ENCODE results near the gene TUBB3. TPM values are rescaled to one million over a fixed set of nuclear protein-coding genes. Genes with fewer than 3 reads are reported as not detected.

The TUBB3 gene
- total and polyA plus RNA-seq, 9 donors, result 7.1 to 20.1 (median 10.7) TPM

DNA sequence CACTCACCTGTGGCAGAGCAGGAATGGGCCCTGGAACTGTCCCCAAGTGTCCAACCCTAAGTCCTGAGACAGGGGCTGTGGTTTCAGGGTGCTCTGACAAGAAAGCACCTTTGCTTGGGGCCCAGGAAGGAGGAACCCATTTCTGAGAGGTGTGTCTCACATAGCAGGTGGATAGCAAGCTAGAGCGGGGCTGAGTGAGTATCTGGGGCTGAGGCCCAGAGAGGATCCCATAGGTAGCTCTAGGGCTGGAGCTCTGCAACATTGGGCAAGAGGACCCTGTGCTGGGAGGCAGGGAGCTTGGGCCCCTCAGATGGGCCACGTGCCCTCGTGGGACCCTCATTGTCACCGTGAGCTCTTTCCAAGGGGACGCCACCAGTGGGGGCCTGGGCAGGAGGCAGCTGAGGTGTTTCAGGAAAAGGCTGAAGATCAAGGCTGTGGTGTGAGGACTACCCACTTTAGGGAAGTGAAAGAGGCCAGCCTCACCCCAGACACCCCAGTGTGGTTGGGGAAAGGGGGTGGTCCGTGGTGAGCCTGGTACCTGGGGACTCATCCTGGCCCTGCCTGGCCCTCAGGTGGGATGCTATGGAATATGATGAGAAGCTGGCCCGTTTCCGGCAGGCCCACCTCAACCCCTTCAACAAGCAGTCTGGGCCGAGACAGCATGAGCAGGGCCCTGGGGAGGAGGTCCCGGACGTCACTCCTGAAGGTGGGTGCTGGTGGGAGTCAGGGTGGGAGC, 30.7 kb downstream of the TUBB3 start:
- no peak overlapping the region for H3K27ac ChIP-seq (ENCODE audit: low read length)
- no peak overlapping the region for H3K4me3 ChIP-seq (ENCODE audit: low read length)
- H3K36me3 ChIP-seq (ENCODE audit: control insufficient read depth, insufficient read depth, low read length), result peaks cover 38% of the 10 kb centered on the region
- no peaks in the 10 kb centered on the region for H3K9me3 ChIP-seq (replicated peaks; ENCODE audit: control insufficient read depth, low read depth, low read length)
- 94% methylated on average over 7 of the region's 11 CpGs for WGBS (ENCODE audit: insufficient coverage)
- H3K4me1 ChIP-seq (ENCODE audit: control insufficient read depth, insufficient read depth, low read length), result peaks cover 9% of the 10 kb centered on the region
- no peaks in the 10 kb centered on the region for H3K27me3 ChIP-seq (ENCODE audit: control insufficient read depth, insufficient read depth, low read length)
- DNase-seq, result no peak

- Histone ChIP-seq H3K9me3 (replicated peaks; ENCODE audit: control insufficient read depth, low read depth, low read length) (no peaks in the 10 kb centered on the region), H3K27me3 (ENCODE audit: control insufficient read depth, insufficient read depth, low read length) (no peaks in the 10 kb centered on the region), H3K4me1 (ENCODE audit: control insufficient read depth, insufficient read depth, low read length) (peaks cover 4% of the 10 kb centered on the region), H3K27ac (ENCODE audit: low read length) (no peak overlapping the region), H3K4me3 (ENCODE audit: low read length) (no peak overlapping the region), H3K36me3 (ENCODE audit: control insufficient read depth, insufficient read depth, low read length) (peaks cover 43% of the 10 kb centered on the region)
- DNase-seq, result no peak
- 90% methylated on average over 13 of the region's 15 CpGs for WGBS (ENCODE audit: insufficient coverage)
Measured at GRCh38 chr16:89954462-89954861, 31.3 kb downstream of the TUBB3 start.

- Histone ChIP-seq H3K4me1 (ENCODE audit: control insufficient read depth, insufficient read depth, low read length) (peaks cover 3% of the 10 kb centered on the region), H3K4me3 (ENCODE audit: low read length) (no peak overlapping the region), H3K9me3 (replicated peaks; ENCODE audit: control insufficient read depth, low read depth, low read length) (no peaks in the 10 kb centered on the region), H3K36me3 (ENCODE audit: control insufficient read depth, insufficient read depth, low read length) (peaks cover 49% of the 10 kb centered on the region), H3K27me3 (ENCODE audit: control insufficient read depth, insufficient read depth, low read length) (no peaks in the 10 kb centered on the region), H3K27ac (ENCODE audit: low read length) (no peak overlapping the region)
- WGBS (ENCODE audit: insufficient coverage), result 92% methylated on average over 2 of the region's 15 CpGs
- DNase-seq, result no peak
Measured at GRCh38 chr16:89955001-89955685, 32.0 kb downstream of the TUBB3 start.

DNA sequence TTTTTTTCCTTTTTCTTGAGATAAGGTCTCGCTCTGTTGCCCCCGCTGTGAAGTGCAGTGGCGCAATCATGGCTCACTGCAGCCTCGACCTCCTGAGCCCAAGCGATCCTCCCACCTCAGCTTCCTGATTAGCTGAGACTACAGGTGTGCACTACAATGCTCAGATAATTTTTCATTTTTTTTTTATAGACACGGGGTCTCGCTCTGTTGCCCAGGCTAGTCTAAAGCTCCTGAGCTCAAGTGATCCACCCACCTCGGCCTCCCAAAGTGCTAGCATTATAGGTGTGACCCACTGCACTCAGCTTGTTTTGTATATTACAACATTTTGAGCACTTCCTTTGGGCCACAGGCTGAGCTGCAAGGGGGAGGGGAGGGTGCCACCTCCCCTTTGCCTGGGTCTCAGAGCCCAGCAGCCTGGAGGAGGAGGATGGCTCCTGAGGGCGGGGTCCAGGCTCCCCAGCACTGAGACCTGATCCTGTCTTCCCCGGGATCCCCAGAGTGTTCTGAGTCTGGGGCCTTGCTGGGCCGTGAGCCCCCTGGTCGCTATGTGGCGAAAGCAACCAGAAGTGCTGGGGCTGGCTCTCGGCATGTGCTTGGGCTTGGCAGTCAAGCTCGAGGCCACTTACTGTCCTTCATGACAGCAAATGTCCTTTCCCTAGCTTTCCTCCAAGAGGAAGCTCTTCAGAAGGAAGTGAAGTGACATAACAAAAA, 33.5 kb downstream of the TUBB3 start:
- H3K4me1 ChIP-seq (ENCODE audit: control insufficient read depth, insufficient read depth, low read length), result peaks cover 3% of the 10 kb centered on the region
- peaks cover 61% of the 10 kb centered on the region for H3K36me3 ChIP-seq (ENCODE audit: control insufficient read depth, insufficient read depth, low read length)
- no peak overlapping the region for H3K4me3 ChIP-seq (ENCODE audit: low read length)
- no peak overlapping the region for H3K27ac ChIP-seq (ENCODE audit: low read length)
- DNase-seq, result no peak
- WGBS (ENCODE audit: insufficient coverage), result 92% methylated on average over 14 of the region's 15 CpGs
- no peaks in the 10 kb centered on the region for H3K27me3 ChIP-seq (ENCODE audit: control insufficient read depth, insufficient read depth, low read length)
- no peaks in the 10 kb centered on the region for H3K9me3 ChIP-seq (replicated peaks; ENCODE audit: control insufficient read depth, low read depth, low read length)

DNA sequence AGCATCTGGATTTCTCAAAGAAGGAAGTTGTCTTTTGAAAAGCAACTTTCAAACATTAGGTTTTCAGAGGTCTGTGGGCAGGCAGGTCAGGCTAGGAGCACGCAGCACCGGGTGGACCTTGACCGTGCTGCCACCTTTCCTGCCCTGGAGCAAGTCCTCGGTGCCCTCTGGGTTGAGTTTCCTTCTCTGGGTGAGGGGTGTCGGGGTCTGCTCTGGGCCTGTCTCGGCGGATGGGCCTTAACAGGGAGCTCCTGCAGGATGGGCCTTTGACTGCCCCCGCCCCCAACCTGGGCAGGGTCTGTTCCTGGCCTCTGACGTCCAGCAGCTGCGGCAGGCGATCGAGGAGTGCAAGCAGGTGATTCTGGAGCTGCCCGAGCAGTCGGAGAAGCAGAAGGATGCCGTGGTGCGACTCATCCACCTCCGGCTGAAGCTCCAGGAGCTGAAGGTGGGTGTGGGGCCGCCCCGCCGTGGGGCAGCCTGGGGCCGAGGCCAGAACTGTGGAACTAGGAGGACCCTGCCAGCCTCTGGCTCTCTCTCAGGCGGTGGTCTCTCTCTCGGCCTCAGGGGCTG, 34.2 kb downstream of the TUBB3 start:
- Histone ChIP-seq H3K4me3 (ENCODE audit: low read length) (no peak overlapping the region), H3K27ac (ENCODE audit: low read length) (no peak overlapping the region), H3K27me3 (ENCODE audit: control insufficient read depth, insufficient read depth, low read length) (no peaks in the 10 kb centered on the region), H3K4me1 (ENCODE audit: control insufficient read depth, insufficient read depth, low read length) (peaks cover 3% of the 10 kb centered on the region), H3K36me3 (ENCODE audit: control insufficient read depth, insufficient read depth, low read length) (peaks cover 63% of the 10 kb centered on the region), H3K9me3 (replicated peaks; ENCODE audit: control insufficient read depth, low read depth, low read length) (no peaks in the 10 kb centered on the region)
- 79% methylated on average over 6 of the region's 23 CpGs for whole genome bisulfite sequencing (ENCODE audit: insufficient coverage)
- DNase-seq, result no peak

GRCh38 chr16:89958068-89958467, 34.9 kb downstream of the TUBB3 start:
- H3K4me3 ChIP-seq (ENCODE audit: low read length), result no peak overlapping the region
- WGBS (ENCODE audit: insufficient coverage), result 84% methylated on average over 5 of the region's 7 CpGs
- H3K27me3 ChIP-seq (ENCODE audit: control insufficient read depth, insufficient read depth, low read length), result no peaks in the 10 kb centered on the region
- H3K4me1 ChIP-seq (ENCODE audit: control insufficient read depth, insufficient read depth, low read length), result peaks cover 3% of the 10 kb centered on the region
- DNase-seq, result peak; percentile 50
- no peaks in the 10 kb centered on the region for H3K9me3 ChIP-seq (replicated peaks; ENCODE audit: control insufficient read depth, low read depth, low read length)
- H3K36me3 ChIP-seq (ENCODE audit: control insufficient read depth, insufficient read depth, low read length), result peaks cover 66% of the 10 kb centered on the region
- no peak overlapping the region for H3K27ac ChIP-seq (ENCODE audit: low read length)

- Histone ChIP-seq H3K36me3 (ENCODE audit: control insufficient read depth, insufficient read depth, low read length) (peaks cover 71% of the 10 kb centered on the region), H3K9me3 (replicated peaks; ENCODE audit: control insufficient read depth, low read depth, low read length) (no peaks in the 10 kb centered on the region), H3K4me3 (ENCODE audit: low read length) (no peak overlapping the region), H3K27ac (ENCODE audit: low read length) (no peak overlapping the region), H3K4me1 (ENCODE audit: control insufficient read depth, insufficient read depth, low read length) (peaks cover 3% of the 10 kb centered on the region), H3K27me3 (ENCODE audit: control insufficient read depth, insufficient read depth, low read length) (no peaks in the 10 kb centered on the region)
- no peak for DNase-seq
- WGBS (ENCODE audit: insufficient coverage), result 96% methylated on average over 10 of the region's 10 CpGs
Measured at GRCh38 chr16:89958596-89958995, 35.5 kb downstream of the TUBB3 start.

DNA sequence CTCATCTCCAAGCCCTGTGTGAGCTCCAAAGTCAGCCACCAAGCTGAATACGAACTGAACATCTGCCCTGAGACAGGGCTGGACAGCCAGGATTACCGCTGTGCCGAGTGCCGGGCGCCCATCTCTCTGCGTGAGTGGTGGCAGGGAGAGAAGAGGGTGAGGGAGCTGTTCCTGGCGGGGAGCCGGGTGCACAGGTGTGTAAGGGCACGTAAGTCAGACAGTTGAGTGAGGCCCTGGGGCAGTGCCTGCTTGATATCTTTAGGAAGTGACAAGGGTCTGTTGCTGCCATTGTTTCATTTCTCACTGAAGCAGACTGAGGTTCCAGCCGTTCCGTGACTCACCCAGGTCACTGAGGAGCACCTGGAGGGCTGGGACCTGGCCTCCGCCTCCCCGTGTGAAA, 37.8 kb downstream of the TUBB3 start:
- peaks cover 3% of the 10 kb centered on the region for H3K4me1 ChIP-seq (ENCODE audit: control insufficient read depth, insufficient read depth, low read length)

DNA sequence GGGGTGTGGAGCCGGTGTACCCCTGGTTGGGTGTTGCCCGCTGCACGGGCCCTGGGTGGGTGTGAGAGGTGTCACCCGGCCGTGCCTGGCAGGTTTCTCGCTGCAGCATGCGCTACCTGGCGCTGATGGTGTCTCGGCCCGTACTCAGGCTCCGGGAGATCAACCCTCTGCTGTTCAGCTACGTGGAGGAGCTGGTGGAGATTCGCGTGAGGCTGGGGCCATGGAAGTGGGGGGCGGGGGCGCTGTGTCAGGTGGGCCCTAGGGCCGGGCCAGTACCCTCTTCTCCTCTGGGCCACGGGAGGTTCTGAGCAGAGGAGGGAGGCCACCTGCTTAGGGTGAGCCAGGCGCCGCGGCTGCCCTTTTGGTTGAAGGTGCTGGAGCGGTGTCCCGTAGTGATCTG, 38.8 kb downstream of the TUBB3 start:
- no peak overlapping the region for H3K27ac ChIP-seq (ENCODE audit: low read length)
- peaks cover 68% of the 10 kb centered on the region for H3K36me3 ChIP-seq (ENCODE audit: control insufficient read depth, insufficient read depth, low read length)
- no peaks in the 10 kb centered on the region for H3K27me3 ChIP-seq (ENCODE audit: control insufficient read depth, insufficient read depth, low read length)
- H3K4me3 ChIP-seq (ENCODE audit: low read length), result no peak overlapping the region
- H3K4me1 ChIP-seq (ENCODE audit: control insufficient read depth, insufficient read depth, low read length), result no peaks in the 10 kb centered on the region
- no peaks in the 10 kb centered on the region for H3K9me3 ChIP-seq (replicated peaks; ENCODE audit: control insufficient read depth, low read depth, low read length)
- 94% methylated on average over 17 of the region's 23 CpGs for WGBS (ENCODE audit: insufficient coverage)
- DNase-seq, result no peak

More for the DNA sequence above, 37.8 kb downstream of the TUBB3 start:
- H3K27me3 ChIP-seq (ENCODE audit: control insufficient read depth, insufficient read depth, low read length), result no peaks in the 10 kb centered on the region
- peaks cover 67% of the 10 kb centered on the region for H3K36me3 ChIP-seq (ENCODE audit: control insufficient read depth, insufficient read depth, low read length)
- no peak overlapping the region for H3K27ac ChIP-seq (ENCODE audit: low read length)
- no peak overlapping the region for H3K4me3 ChIP-seq (ENCODE audit: low read length)
- H3K9me3 ChIP-seq (replicated peaks; ENCODE audit: control insufficient read depth, low read depth, low read length), result no peaks in the 10 kb centered on the region
- no peak for DNase-seq
- WGBS (ENCODE audit: insufficient coverage), result 93% methylated on average over 12 of the region's 13 CpGs
